CD4-positive, alpha-beta T cell (primary cell): ENCODE measurements around the gene ORAI2. TPM values are rescaled to one million over a fixed set of nuclear protein-coding genes. Genes with fewer than 3 reads are reported as not detected.

Experiments used
- ATAC-seq: fragments of 200-7000 bp; cut with Tn5 transposase; one replicate; pipeline ENCODE4 v1.10.0; 2022; ENCODE audit warnings: mild to moderate bottlenecking; ENCODE audit not compliant: poor library complexity
- CTCF ChIA-PET: fragments of 350-600 bp; sonication (Branson Sonifier 250); formaldehyde crosslinking; loops from one replicate; lab custom pipeline; 2021; ENCODE audit warnings: antibody characterized with exemption, inconsistent platforms; lab: Charles Lee
- POLR2A ChIA-PET: fragments of 350-600 bp; sonication (Branson Sonifier 250); formaldehyde crosslinking; loops from one replicate; lab custom pipeline; 2021; ENCODE audit warnings: antibody characterized with exemption, inconsistent platforms; lab: Charles Lee
- DNase-seq, 14 experiments: peaks; one replicate each; pipeline ENCODE4 v3.0.0-alpha.2; 2013 to 2020; ENCODE audit warnings: mixed read lengths in 2 of 14
- H3K27ac ChIP-seq, 2 donors: one replicate each; pipeline versions ENCODE4 v1.5.1 to v1.7.0; 2013; ENCODE audit warnings: low read length in 2 of 2, low read depth in 1 of 2, mild to moderate bottlenecking in 1 of 2
- H3K27me3 ChIP-seq, 2 experiments: 1 replicate in 1 of 2; 2 replicates in 1 of 2; pipeline versions ENCODE4 v1.6.1 to v1.7.0; 2013; ENCODE audit warnings: low read length in 2 of 2, control low read depth in 1 of 2, mild to moderate bottlenecking in 1 of 2, moderate library complexity in 1 of 2; ENCODE audit not compliant: insufficient read depth in 2 of 2, control insufficient read depth in 1 of 2
- H3K36me3 ChIP-seq: one replicate; pipeline ENCODE4 v1.6.1; 2013; ENCODE audit warnings: low read length, control low read depth; ENCODE audit not compliant: insufficient read depth
- H3K4me1 ChIP-seq: one replicate; pipeline ENCODE4 v1.6.1; 2013; ENCODE audit warnings: low read length, control low read depth; ENCODE audit not compliant: insufficient read depth
- H3K4me3 ChIP-seq: one replicate; pipeline ENCODE4 v1.5.1; 2013; ENCODE audit warnings: mild to moderate bottlenecking, low read length, moderate library complexity
- H3K9me3 ChIP-seq, 2 experiments: 1 replicate in 1 of 2; 2 replicates in 1 of 2; pipeline versions ENCODE4 v1.6.1 to v1.7.0; 2013; ENCODE audit warnings: low read length in 2 of 2, mild to moderate bottlenecking in 2 of 2, control low read depth in 1 of 2, moderate library complexity in 1 of 2; ENCODE audit not compliant: control insufficient read depth in 1 of 2, insufficient read depth in 1 of 2
- H3K27ac Mint-ChIP-seq: one replicate; pipeline ENCODE4 v1.8.0; 2020; ENCODE audit warnings: mixed read lengths
- H3K27me3 Mint-ChIP-seq: one replicate; pipeline ENCODE4 v1.8.0; 2021; ENCODE audit warnings: mixed read lengths
- H3K36me3 Mint-ChIP-seq: one replicate; pipeline ENCODE4 v1.8.0; 2021; ENCODE audit warnings: low read depth, mixed read lengths
- H3K4me1 Mint-ChIP-seq: one replicate; pipeline ENCODE4 v1.8.0; 2021; ENCODE audit warnings: low read depth, mixed read lengths
- H3K4me3 Mint-ChIP-seq: one replicate; pipeline ENCODE4 v1.8.0; 2020; ENCODE audit warnings: mild to moderate bottlenecking, mixed read lengths
- H3K9me3 Mint-ChIP-seq: one replicate; pipeline ENCODE4 v1.8.0; 2020; ENCODE audit warnings: mixed read lengths
- CTCF ChIP-seq: fragments of 200-600 bp; IDR thresholded peaks from one replicate; pipeline ENCODE4 v1.8.0; 2022; ENCODE audit warnings: antibody characterized with exemption, mild to moderate bottlenecking
- intact Hi-C, 2 experiments: fragments of 100-400 bp; cut with DNase I in 1 of 2; cut with micrococcal nuclease in 1 of 2; formaldehyde crosslinking; loops; one replicate each; pipeline versions ENCODE4 v1.15.1 to v1.9.0; 2023 to 2025; cut with DNase I, micrococcal nuclease
- total RNA-seq, 174 experiments: library from RNA in 2 of 174; stranded (reverse) in 2 of 174; gene quantifications; one replicate each; pipeline ENCODE4 v1.2.3 and lab custom pipeline; 2021 to 2026

The ORAI2 gene
- total RNA-seq, 2 experiments from 2014 or later = 12.3 to 16.5 TPM

DNA sequence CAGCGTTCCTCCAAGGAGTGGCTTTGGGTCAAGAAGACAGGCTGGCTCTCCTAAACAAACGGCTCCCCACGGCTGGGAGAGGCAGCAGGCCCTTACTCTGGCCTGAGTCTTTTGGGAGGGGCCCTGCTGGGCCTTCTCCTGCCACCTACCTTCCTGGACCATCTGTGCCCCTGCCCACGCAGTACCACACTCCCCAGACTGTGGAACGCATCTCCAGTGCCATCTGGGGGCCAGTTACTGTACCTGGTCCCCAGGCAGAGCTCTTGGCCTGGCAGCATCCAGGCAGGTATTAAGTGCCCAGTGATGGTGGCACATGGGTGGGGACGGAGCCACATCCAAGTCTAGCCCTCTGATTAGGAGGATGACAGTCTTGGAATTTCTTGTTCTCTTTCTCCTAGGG, 16.9 kb downstream of the ORAI2 start:
- Histone ChIP-seq H3K36me3 (peaks cover 21% of the 10 kb centered on the region), H3K4me3 (no peak overlapping the region), H3K27ac (no peak overlapping the region), H3K27me3 (no peaks in the 10 kb centered on the region), H3K4me1 (peaks cover 5% of the 10 kb centered on the region), H3K9me3 (no peaks in the 10 kb centered on the region)
- H3K9me3 Mint-ChIP-seq = no peaks in the 10 kb centered on the region
- ChIA-PET CTCF (interaction anchor here (0.6 to 6.3 kb wide), 10 partner anchors 14 to 59 kb away, joined by 3 to 43 read pairs (median 4); no protein-coding TSS in a partner anchor), POLR2A (interaction anchor here (0.8 to 2.5 kb wide), 7 partner anchors 18 to 54 kb away, joined by 3 to 14 read pairs (median 8); partner anchors contain the start of gene PRKRIP1)
- peaks cover 4% of the 10 kb centered on the region for H3K4me1 Mint-ChIP-seq
- peak; percentile 66 for TF ChIP-seq CTCF
- intact Hi-C loops = loop anchor here (1.0 to 2.0 kb wide), 3 partner anchors 37 to 46 kb away; no protein-coding TSS in a partner anchor
- H3K27ac Mint-ChIP-seq = no peak overlapping the region
- ATAC-seq (peak; percentile 95), DNase-seq (peak; percentile 44 to 79 (median 56))
- no peaks in the 10 kb centered on the region for H3K27me3 Mint-ChIP-seq
- H3K4me3 Mint-ChIP-seq = no peak overlapping the region
- no peaks in the 10 kb centered on the region for H3K36me3 Mint-ChIP-seq

DNA sequence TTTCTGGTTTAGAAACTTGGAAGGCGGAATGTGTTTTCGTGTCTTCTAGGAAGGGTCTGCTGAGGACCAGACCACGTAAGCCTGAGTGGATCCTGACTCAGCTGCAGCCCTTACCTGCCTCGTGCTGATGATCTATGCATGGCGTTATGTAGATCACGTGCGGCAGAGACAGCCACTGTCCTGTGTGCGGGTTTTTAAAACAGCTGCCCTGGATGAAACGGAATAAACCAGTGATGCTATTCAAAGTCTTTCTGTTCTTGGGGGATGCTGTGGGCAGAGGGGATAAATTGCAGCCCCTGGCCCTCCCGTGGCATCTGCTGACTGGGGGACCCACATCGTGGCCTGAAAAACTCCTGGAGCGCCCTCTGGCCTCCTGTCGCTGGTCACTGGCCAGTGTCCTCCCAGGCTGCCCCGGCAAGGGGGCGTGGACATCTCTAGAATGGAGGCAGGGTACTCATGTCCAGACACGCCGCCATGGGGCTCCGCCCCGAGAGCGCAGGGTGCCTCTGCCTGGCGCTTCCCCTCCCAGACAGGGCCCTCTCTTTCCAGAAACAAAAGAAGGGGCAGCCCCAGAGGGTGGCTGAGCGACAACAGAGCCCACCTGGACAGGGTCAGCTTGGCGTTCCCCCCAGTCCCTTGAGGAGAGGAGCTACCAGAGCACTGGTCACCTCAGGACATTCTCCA, 18.1 kb downstream of the ORAI2 start:
- CTCF ChIA-PET = interaction anchor here (0.6 to 6.3 kb wide), 3 partner anchors 14 to 47 kb away, joined by 4 to 43 read pairs (median 11); no protein-coding TSS in a partner anchor
- H3K4me1 Mint-ChIP-seq = peaks cover 4% of the 10 kb centered on the region
- POLR2A ChIA-PET = interaction anchor here (2.0 to 2.5 kb wide), 2 partner anchors 39 to 55 kb away, joined by 8 read pairs; partner anchors contain the start of gene PRKRIP1

DNA sequence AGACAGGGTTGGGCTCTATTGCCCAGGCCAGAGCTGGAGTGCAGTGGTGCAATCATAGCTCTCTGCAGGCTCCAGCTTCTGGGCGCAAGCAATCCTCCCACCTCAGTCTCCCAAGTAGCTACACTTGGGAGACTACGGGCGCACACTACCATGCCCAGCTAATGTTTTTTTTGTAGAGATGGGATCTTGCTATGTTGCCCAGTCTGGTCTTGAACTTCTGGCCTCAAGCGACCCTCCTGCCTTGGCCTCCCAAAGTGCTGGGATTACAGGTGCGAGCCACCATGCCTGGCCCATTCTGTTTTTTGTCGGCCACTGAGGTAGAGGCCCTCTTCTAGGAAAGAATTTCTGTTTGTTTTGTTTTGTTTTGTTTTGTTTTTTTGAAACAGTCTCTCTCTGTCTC, 19.1 kb downstream of the ORAI2 start:
- ATAC-seq (no peak), DNase-seq (no peak)
- H3K4me1 Mint-ChIP-seq = peaks cover 4% of the 10 kb centered on the region
- H3K27ac ChIP-seq = no peak overlapping the region
- peaks cover 5% of the 10 kb centered on the region for H3K4me1 ChIP-seq
- no peaks in the 10 kb centered on the region for H3K27me3 ChIP-seq
- H3K4me3 Mint-ChIP-seq = no peak overlapping the region
- peaks cover 24% of the 10 kb centered on the region for H3K36me3 ChIP-seq
- H3K9me3 ChIP-seq = no peaks in the 10 kb centered on the region
- H3K9me3 Mint-ChIP-seq = no peaks in the 10 kb centered on the region
- peaks cover 10% of the 10 kb centered on the region for H3K36me3 Mint-ChIP-seq
- ChIA-PET POLR2A (no interaction called here), CTCF (interaction anchor here (0.6 to 6.3 kb wide), 2 partner anchors 13 to 39 kb away, joined by 4 to 43 read pairs; no protein-coding TSS in a partner anchor)
- intact Hi-C loops = no loop called here
- no peak overlapping the region for H3K4me3 ChIP-seq
- no peak overlapping the region for H3K27ac Mint-ChIP-seq
- TF ChIP-seq CTCF = no peak
- no peaks in the 10 kb centered on the region for H3K27me3 Mint-ChIP-seq

More for the DNA sequence above, 18.1 kb downstream of the ORAI2 start:
- peaks cover 2% of the 10 kb centered on the region for H3K36me3 Mint-ChIP-seq
- no peak for TF ChIP-seq CTCF
- DNase-seq = no peak
- Histone ChIP-seq H3K4me3 (no peak overlapping the region), H3K27me3 (no peaks in the 10 kb centered on the region), H3K9me3 (no peaks in the 10 kb centered on the region), H3K4me1 (peaks cover 5% of the 10 kb centered on the region), H3K36me3 (peaks cover 24% of the 10 kb centered on the region), H3K27ac (no peak overlapping the region)
- H3K27ac Mint-ChIP-seq = no peak overlapping the region
- no peaks in the 10 kb centered on the region for H3K27me3 Mint-ChIP-seq
- no peak overlapping the region for H3K4me3 Mint-ChIP-seq
- H3K9me3 Mint-ChIP-seq = no peaks in the 10 kb centered on the region
- no peak for ATAC-seq
- intact Hi-C loops = loop anchor here in 1 of 2 experiments (2.0 kb wide), 1 partner anchor 39 kb away; no protein-coding TSS in a partner anchor
